WTC11 (cell line): ENCODE measurements around the gene RPL11. TPM values are rescaled to one million over a fixed set of nuclear protein-coding genes. Genes with fewer than 3 reads are reported as not detected.
"Not testable (repeated sequence)": the region's sequence is repeated elsewhere in the genome, so short reads cannot be mapped to it uniquely, and the experiment has no call there.

Source experiments
- ATAC-seq: fragments of 200-7000 bp; cut with Tn5 transposase; 2 replicates; pipeline ENCODE4 v1.10.0; 2021; ENCODE audit warnings: mild to moderate bottlenecking, moderate library complexity
- CTCF ChIA-PET: fragments of 300-600 bp; sonication (Branson Sonifier 250); formaldehyde crosslinking; loops from one replicate; lab custom pipeline; 2021; ENCODE audit warnings: antibody characterized with exemption; lab: Charles Lee
- POLR2A ChIA-PET: fragments of 350-600 bp; sonication (Branson Sonifier 250); formaldehyde crosslinking; loops from one replicate; lab custom pipeline; 2021; ENCODE audit warnings: antibody characterized with exemption; lab: Charles Lee
- DNase-seq: peaks from one replicate; pipeline ENCODE4 v3.0.0; 2021; ENCODE audit warnings: low spot score
- H3K27ac Mint-ChIP-seq: 2 replicates; pipeline ENCODE4 v1.8.0; 2021; ENCODE audit warnings: mixed read lengths
- H3K27me3 Mint-ChIP-seq: 2 replicates; pipeline ENCODE4 v1.8.0; 2021; ENCODE audit warnings: low read depth, mild to moderate bottlenecking, moderate library complexity, mixed read lengths
- H3K36me3 Mint-ChIP-seq: 2 replicates; pipeline ENCODE4 v1.8.0; 2021; ENCODE audit warnings: mixed read lengths
- H3K4me1 Mint-ChIP-seq: 2 replicates; pipeline ENCODE4 v1.8.0; 2022; ENCODE audit warnings: mixed read lengths
- H3K4me3 Mint-ChIP-seq: 2 replicates; pipeline ENCODE4 v1.8.0; 2021; ENCODE audit warnings: mild to moderate bottlenecking, moderate library complexity, mixed read lengths
- H3K9me3 Mint-ChIP-seq: 2 replicates; pipeline ENCODE4 v1.8.0; 2021; ENCODE audit warnings: mixed read lengths
- CBFB ChIP-seq: sonication (generic); formaldehyde crosslinking; IDR thresholded peaks from 2 replicates; pipeline ENCODE4 v1.8.1; 2022; ENCODE audit warnings: mild to moderate bottlenecking, low read depth, missing genetic modification reagents
- ELF4 ChIP-seq: sonication (generic); formaldehyde crosslinking; IDR thresholded peaks from 2 replicates; pipeline ENCODE4 v1.8.1; 2022; ENCODE audit warnings: low read depth, mild to moderate bottlenecking, moderate library complexity, missing genetic modification reagents
- FOXJ3 ChIP-seq: sonication (generic); formaldehyde crosslinking; IDR thresholded peaks from 2 replicates; pipeline ENCODE4 v1.9.0; 2021; ENCODE audit warnings: missing genetic modification reagents, mild to moderate bottlenecking, borderline replicate concordance
- GABPB1 ChIP-seq: sonication (generic); formaldehyde crosslinking; IDR thresholded peaks from 2 replicates; pipeline ENCODE4 v1.8.1; 2023; ENCODE audit warnings: mild to moderate bottlenecking, missing genetic modification reagents
- IRF1 ChIP-seq: sonication (generic); formaldehyde crosslinking; IDR thresholded peaks from 2 replicates; pipeline ENCODE4 v1.8.0; 2023; ENCODE audit warnings: missing genetic modification reagents
- MAX ChIP-seq: sonication (generic); formaldehyde crosslinking; IDR thresholded peaks from 2 replicates; pipeline ENCODE4 v1.8.0; 2022; ENCODE audit warnings: mild to moderate bottlenecking, missing genetic modification reagents
- NR1H2 ChIP-seq: sonication (generic); formaldehyde crosslinking; IDR thresholded peaks from 2 replicates; pipeline ENCODE4 v1.9.0; 2021; ENCODE audit warnings: mild to moderate bottlenecking, moderate library complexity, missing genetic modification reagents
- NR2C2 ChIP-seq: sonication (generic); formaldehyde crosslinking; IDR thresholded peaks from 2 replicates; pipeline ENCODE4 v1.8.0; 2022; ENCODE audit warnings: mild to moderate bottlenecking, missing genetic modification reagents
- OVOL2 ChIP-seq: fragments of 250-450 bp; sonication (Bioruptor Pico); IDR thresholded peaks from 2 replicates; pipeline ENCODE4 v1.9.0; 2021; ENCODE audit warnings: mild to moderate bottlenecking, borderline replicate concordance
- PRRX2 ChIP-seq: fragments of 250-450 bp; sonication (Bioruptor Pico); IDR thresholded peaks from 2 replicates; pipeline ENCODE4 v1.8.0; 2021; ENCODE audit warnings: mild to moderate bottlenecking
- SMAD3 ChIP-seq: sonication (generic); formaldehyde crosslinking; IDR thresholded peaks from 2 replicates; pipeline ENCODE4 v1.8.0; 2022; ENCODE audit warnings: missing genetic modification reagents, mild to moderate bottlenecking, borderline replicate concordance
- SMAD4 ChIP-seq: sonication (generic); formaldehyde crosslinking; IDR thresholded peaks from 2 replicates; pipeline ENCODE4 v1.8.0; 2022; ENCODE audit warnings: mild to moderate bottlenecking, missing genetic modification reagents
- SOX15 ChIP-seq: fragments of 250-450 bp; sonication (Bioruptor Pico); IDR thresholded peaks from 2 replicates; pipeline ENCODE4 v1.9.0; 2021; ENCODE audit warnings: mild to moderate bottlenecking
- ZNF317 ChIP-seq: sonication (generic); formaldehyde crosslinking; IDR thresholded peaks from 2 replicates; pipeline ENCODE4 v1.8.1; 2023; ENCODE audit warnings: low read depth, mild to moderate bottlenecking, moderate library complexity, missing genetic modification reagents, borderline replicate concordance
- ZNF396 ChIP-seq: fragments of 250-450 bp; sonication (Bioruptor Pico); IDR thresholded peaks from 2 replicates; pipeline ENCODE4 v1.8.0; 2021; ENCODE audit warnings: mild to moderate bottlenecking, moderate library complexity, borderline replicate concordance
- total RNA-seq: library from RNA; stranded (reverse); gene quantifications from 3 replicates; pipeline ENCODE4 v1.2.3, GENCODE V29; 2021
- TF ChIP-seq, protein P1 (sequence below): sonication (generic); formaldehyde crosslinking; conservative IDR thresholded peaks from 2 replicates; pipeline ENCODE4 v1.8.1; 2023; ENCODE audit warnings: mild to moderate bottlenecking, low read depth, missing genetic modification reagents, moderate library complexity
- TF ChIP-seq, protein P2 (sequence below): fragments of 250-450 bp; sonication (Bioruptor Pico); IDR thresholded peaks from 2 replicates; pipeline ENCODE4 v2.1.2; 2022; ENCODE audit warnings: mild to moderate bottlenecking, moderate library complexity
- TF ChIP-seq, protein P3 (sequence below): sonication (generic); formaldehyde crosslinking; IDR thresholded peaks from 2 replicates; pipeline ENCODE4 v1.8.1; 2023; ENCODE audit warnings: mild to moderate bottlenecking, missing genetic modification reagents, borderline replicate concordance
- TF ChIP-seq, protein P4 (sequence below): sonication (generic); formaldehyde crosslinking; IDR thresholded peaks from 2 replicates; pipeline ENCODE4 v1.8.1; 2023; ENCODE audit warnings: mild to moderate bottlenecking, missing genetic modification reagents

Gene RPL11
- total RNA-seq, 1 experiment from 2014 or later = 1,406 TPM

DNA sequence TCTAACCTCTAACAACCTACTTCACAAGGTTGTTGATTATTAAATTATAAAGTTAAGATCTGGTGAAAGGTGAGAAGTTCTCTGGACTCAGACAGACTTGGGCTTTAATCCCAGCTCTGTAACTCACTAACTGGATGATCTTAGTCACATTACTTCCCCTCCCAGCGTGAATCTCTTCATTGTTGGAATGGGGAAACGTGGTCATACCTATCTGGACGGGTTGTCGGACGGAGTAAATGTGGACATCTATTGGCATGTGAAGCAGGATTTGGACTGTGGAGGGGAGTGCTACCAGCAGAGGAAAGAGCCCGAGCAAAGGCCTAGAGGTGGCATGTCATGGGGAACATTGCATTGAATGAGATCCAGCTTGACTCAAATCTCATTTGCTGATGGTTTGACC is 45.1 kb upstream of the RPL11 start:
- H3K36me3 Mint-ChIP-seq = no peaks in the 10 kb centered on the region
- TF ChIP-seq PRRX2 (CRISPR knock-in tag) = no peak
- no peak for TF ChIP-seq SMAD4
- TF ChIP-seq FOXJ3 = no peak
- no peak for TF ChIP-seq ZNF317 (CRISPR knock-in tag)
- TF ChIP-seq SOX15 (CRISPR knock-in tag) = no peak
- TF ChIP-seq, protein P1, sequence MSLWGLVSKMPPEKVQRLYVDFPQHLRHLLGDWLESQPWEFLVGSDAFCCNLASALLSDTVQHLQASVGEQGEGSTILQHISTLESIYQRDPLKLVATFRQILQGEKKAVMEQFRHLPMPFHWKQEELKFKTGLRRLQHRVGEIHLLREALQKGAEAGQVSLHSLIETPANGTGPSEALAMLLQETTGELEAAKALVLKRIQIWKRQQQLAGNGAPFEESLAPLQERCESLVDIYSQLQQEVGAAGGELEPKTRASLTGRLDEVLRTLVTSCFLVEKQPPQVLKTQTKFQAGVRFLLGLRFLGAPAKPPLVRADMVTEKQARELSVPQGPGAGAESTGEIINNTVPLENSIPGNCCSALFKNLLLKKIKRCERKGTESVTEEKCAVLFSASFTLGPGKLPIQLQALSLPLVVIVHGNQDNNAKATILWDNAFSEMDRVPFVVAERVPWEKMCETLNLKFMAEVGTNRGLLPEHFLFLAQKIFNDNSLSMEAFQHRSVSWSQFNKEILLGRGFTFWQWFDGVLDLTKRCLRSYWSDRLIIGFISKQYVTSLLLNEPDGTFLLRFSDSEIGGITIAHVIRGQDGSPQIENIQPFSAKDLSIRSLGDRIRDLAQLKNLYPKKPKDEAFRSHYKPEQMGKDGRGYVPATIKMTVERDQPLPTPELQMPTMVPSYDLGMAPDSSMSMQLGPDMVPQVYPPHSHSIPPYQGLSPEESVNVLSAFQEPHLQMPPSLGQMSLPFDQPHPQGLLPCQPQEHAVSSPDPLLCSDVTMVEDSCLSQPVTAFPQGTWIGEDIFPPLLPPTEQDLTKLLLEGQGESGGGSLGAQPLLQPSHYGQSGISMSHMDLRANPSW (CRISPR knock-in tag) = no peak
- TF ChIP-seq, protein P2, sequence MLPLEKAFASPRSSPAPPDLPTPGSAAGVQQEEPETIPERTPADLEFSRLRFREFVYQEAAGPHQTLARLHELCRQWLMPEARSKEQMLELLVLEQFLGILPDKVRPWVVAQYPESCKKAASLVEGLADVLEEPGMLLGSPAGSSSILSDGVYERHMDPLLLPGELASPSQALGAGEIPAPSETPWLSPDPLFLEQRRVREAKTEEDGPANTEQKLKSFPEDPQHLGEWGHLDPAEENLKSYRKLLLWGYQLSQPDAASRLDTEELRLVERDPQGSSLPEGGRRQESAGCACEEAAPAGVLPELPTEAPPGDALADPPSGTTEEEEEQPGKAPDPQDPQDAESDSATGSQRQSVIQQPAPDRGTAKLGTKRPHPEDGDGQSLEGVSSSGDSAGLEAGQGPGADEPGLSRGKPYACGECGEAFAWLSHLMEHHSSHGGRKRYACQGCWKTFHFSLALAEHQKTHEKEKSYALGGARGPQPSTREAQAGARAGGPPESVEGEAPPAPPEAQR = no peak
- no peak for TF ChIP-seq OVOL2 (CRISPR knock-in tag)
- no peak for TF ChIP-seq SMAD3
- TF ChIP-seq, all 79 proteins: peak for 0
- Mint-ChIP-seq H3K27ac (no peak overlapping the region), H3K27me3 (peaks cover 10% of the 10 kb centered on the region), H3K4me3 (no peak overlapping the region), H3K4me1 (peaks cover 5% of the 10 kb centered on the region), H3K9me3 (no peaks in the 10 kb centered on the region)
- ChIA-PET POLR2A (no interaction called here), CTCF (interaction anchor here (1.7 kb wide), 1 partner anchor 11 kb away, joined by 6 read pairs; no protein-coding TSS in a partner anchor)
- DNase-seq (no peak), ATAC-seq (no peak)

GRCh38 chr1:23648576-23648975 is 43.0 kb upstream of the RPL11 start:
- no peak for ATAC-seq
- Mint-ChIP-seq H3K9me3 (no peaks in the 10 kb centered on the region), H3K4me3 (no peak overlapping the region), H3K27me3 (peaks cover 10% of the 10 kb centered on the region), H3K27ac (no peak overlapping the region), H3K36me3 (no peaks in the 10 kb centered on the region), H3K4me1 (peaks cover 5% of the 10 kb centered on the region)
- DNase-seq = no peak
- ChIA-PET POLR2A (no interaction called here), CTCF (interaction anchor here (0.5 to 2.8 kb wide), 2 partner anchors 11 to 164 kb away, joined by 3 to 12 read pairs; partner anchors contain the start of gene ASAP3)
- TF ChIP-seq, protein P3, sequence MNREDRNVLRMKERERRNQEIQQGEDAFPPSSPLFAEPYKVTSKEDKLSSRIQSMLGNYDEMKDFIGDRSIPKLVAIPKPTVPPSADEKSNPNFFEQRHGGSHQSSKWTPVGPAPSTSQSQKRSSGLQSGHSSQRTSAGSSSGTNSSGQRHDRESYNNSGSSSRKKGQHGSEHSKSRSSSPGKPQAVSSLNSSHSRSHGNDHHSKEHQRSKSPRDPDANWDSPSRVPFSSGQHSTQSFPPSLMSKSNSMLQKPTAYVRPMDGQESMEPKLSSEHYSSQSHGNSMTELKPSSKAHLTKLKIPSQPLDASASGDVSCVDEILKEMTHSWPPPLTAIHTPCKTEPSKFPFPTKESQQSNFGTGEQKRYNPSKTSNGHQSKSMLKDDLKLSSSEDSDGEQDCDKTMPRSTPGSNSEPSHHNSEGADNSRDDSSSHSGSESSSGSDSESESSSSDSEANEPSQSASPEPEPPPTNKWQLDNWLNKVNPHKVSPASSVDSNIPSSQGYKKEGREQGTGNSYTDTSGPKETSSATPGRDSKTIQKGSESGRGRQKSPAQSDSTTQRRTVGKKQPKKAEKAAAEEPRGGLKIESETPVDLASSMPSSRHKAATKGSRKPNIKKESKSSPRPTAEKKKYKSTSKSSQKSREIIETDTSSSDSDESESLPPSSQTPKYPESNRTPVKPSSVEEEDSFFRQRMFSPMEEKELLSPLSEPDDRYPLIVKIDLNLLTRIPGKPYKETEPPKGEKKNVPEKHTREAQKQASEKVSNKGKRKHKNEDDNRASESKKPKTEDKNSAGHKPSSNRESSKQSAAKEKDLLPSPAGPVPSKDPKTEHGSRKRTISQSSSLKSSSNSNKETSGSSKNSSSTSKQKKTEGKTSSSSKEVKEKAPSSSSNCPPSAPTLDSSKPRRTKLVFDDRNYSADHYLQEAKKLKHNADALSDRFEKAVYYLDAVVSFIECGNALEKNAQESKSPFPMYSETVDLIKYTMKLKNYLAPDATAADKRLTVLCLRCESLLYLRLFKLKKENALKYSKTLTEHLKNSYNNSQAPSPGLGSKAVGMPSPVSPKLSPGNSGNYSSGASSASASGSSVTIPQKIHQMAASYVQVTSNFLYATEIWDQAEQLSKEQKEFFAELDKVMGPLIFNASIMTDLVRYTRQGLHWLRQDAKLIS = no peak
- TF ChIP-seq ELF4 (CRISPR knock-in tag) (no peak), MAX (no peak), IRF1 (CRISPR knock-in tag) (no peak), CBFB (CRISPR knock-in tag) (no peak), GABPB1 (CRISPR knock-in tag) (no peak), NR1H2 (CRISPR knock-in tag) (no peak), ZNF396 (CRISPR knock-in tag) (no peak), NR2C2 (no peak)
- TF ChIP-seq, protein P4, sequence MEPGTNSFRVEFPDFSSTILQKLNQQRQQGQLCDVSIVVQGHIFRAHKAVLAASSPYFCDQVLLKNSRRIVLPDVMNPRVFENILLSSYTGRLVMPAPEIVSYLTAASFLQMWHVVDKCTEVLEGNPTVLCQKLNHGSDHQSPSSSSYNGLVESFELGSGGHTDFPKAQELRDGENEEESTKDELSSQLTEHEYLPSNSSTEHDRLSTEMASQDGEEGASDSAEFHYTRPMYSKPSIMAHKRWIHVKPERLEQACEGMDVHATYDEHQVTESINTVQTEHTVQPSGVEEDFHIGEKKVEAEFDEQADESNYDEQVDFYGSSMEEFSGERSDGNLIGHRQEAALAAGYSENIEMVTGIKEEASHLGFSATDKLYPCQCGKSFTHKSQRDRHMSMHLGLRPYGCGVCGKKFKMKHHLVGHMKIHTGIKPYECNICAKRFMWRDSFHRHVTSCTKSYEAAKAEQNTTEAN = no peak
- TF ChIP-seq, protein P2 = no peak

DNA sequence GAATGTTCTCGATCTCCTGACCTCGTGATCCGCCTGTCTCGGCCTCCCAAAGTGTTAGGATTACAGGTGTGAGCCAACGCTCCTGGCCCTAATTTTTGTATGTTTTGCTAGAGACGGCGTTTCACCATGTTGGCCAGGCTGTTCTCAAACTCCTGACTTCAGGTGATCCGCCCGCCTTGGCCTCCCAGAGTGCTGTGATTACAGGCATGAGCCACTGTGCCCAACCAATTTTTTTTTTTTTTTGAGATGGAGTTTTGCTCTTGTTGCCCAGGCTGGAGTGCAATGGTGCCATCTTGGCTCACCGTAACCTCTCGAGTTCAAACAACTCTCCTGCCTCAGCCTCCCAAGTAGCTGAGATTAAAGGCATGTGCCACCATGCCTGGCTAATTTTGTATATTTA is 42.4 kb upstream of the RPL11 start:
- POLR2A ChIA-PET, ATAC-seq, H3K36me3 Mint-ChIP-seq, H3K4me1 Mint-ChIP-seq, H3K27me3 Mint-ChIP-seq, DNase-seq, H3K27ac Mint-ChIP-seq, H3K4me3 Mint-ChIP-seq, H3K9me3 Mint-ChIP-seq: not testable (repeated sequence)
- CTCF ChIA-PET = interaction anchor here (0.5 to 2.8 kb wide), 2 partner anchors 12 to 165 kb away, joined by 3 to 12 read pairs; partner anchors contain the start of gene ASAP3
